Measurements from ENCODE around the gene GMFB. TPM values are rescaled to one million over a fixed set of nuclear protein-coding genes. Genes with fewer than 3 reads are reported as not detected.

The GMFB gene
- total RNA-seq: 100 to 1,000 TPM in 1 of 5 donors, 10 to 100 TPM in 3, 1 to 10 TPM in 1; 4.1 to 101 (median 31.0) TPM
- 10 to 100 TPM in 2 of 3 donors, 1 to 10 TPM in 1; 8.7 to 31.2 (median 27.4) TPM for polyA plus RNA-seq
- long read RNA-seq, donor 1, full-length matches to known transcripts: 3 of 3 reads
- long read RNA-seq, donor 1, partial matches to known transcripts: 0 of 3 reads
- long read RNA-seq, donor 1, other reads (novel, unspliced or antisense): 0 of 3 reads
- long read RNA-seq, donor 2, full-length matches to known transcripts: 2 of 2 reads
- long read RNA-seq, donor 2, partial matches to known transcripts: 0 of 2 reads
- long read RNA-seq, donor 2, other reads (novel, unspliced or antisense): 0 of 2 reads
- long read RNA-seq, donor 3, full-length matches to known transcripts: 3 of 3 reads
- long read RNA-seq, donor 3, partial matches to known transcripts: 0 of 3 reads
- long read RNA-seq, donor 3, other reads (novel, unspliced or antisense): 0 of 3 reads
- long read RNA-seq, donor 4: 0 reads
- long read RNA-seq, donor 5, full-length matches to known transcripts: 8 of 8 reads
- long read RNA-seq, donor 5, partial matches to known transcripts: 0 of 8 reads
- long read RNA-seq, donor 5, other reads (novel, unspliced or antisense): 0 of 8 reads
- long read RNA-seq, donor 6, full-length matches to known transcripts: 7 of 7 reads
- long read RNA-seq, donor 6, partial matches to known transcripts: 0 of 7 reads
- long read RNA-seq, donor 6, other reads (novel, unspliced or antisense): 0 of 7 reads
- long read RNA-seq, donor 7, full-length matches to known transcripts: 6 of 6 reads
- long read RNA-seq, donor 7, partial matches to known transcripts: 0 of 6 reads
- long read RNA-seq, donor 7, other reads (novel, unspliced or antisense): 0 of 6 reads
- long read RNA-seq, donor 8, full-length matches to known transcripts: 3 of 3 reads
- long read RNA-seq, donor 8, partial matches to known transcripts: 0 of 3 reads
- long read RNA-seq, donor 8, other reads (novel, unspliced or antisense): 0 of 3 reads
- long read RNA-seq, donor 9, full-length matches to known transcripts: 6 of 6 reads
- long read RNA-seq, donor 9, partial matches to known transcripts: 0 of 6 reads
- long read RNA-seq, donor 9, other reads (novel, unspliced or antisense): 0 of 6 reads
- long read RNA-seq, donor 10, full-length matches to known transcripts: 3 of 3 reads
- long read RNA-seq, donor 10, partial matches to known transcripts: 0 of 3 reads
- long read RNA-seq, donor 10, other reads (novel, unspliced or antisense): 0 of 3 reads

- H3K27me3 ChIP-seq: no peaks in the 10 kb centered on the region
- H3K36me3 ChIP-seq: no peaks in the 10 kb centered on the region
- peak in 3 of 7 experiments; percentile 26 to 73 (median 34) for TF ChIP-seq CTCF (IDR thresholded peaks at IDR 0.05)
- TF ChIP-seq EP300 (IDR thresholded peaks at IDR 0.05): no peak
- TF ChIP-seq POLR2AphosphoS5 (IDR thresholded peaks at IDR 0.05): peak; percentile 69 to 94 (median 92)
- peak; percentile 93 to 97 for DNase-seq
- peak within 1 kb of the TSS; percentile 67 to 92 (median 80) for H3K4me3 ChIP-seq
- intact Hi-C loops (cut with DNase I; ENCODE audit: low total_unique reads): no loop called here
- peaks cover 20 to 60% (median 42%) of the 10 kb centered on the region in 4 donors for H3K4me1 ChIP-seq
- H3K9me3 ChIP-seq: no peaks in the 10 kb centered on the region
- peak within 1 kb of the TSS; percentile 89 to 99 (median 96) for H3K27ac ChIP-seq
- 0 to 1% (median 0%) methylated on average over 32 to 51 of the region's 51 CpGs for WGBS, 5 donors
Observed at GRCh38 chr14:54488646-54489317, at the start of gene GMFB. TSS of gene GMFB (minus strand) at chr14:54488980. CDS start at chr14:54488927, 53 bp downstream.

- TF ChIP-seq POLR2AphosphoS5 (IDR thresholded peaks at IDR 0.05) (no peak), CTCF (IDR thresholded peaks at IDR 0.05) (no peak), EP300 (IDR thresholded peaks at IDR 0.05) (no peak), POLR2A (IDR thresholded peaks at IDR 0.05) (no peak)
- H3K27ac ChIP-seq: no peak overlapping the region
- intact Hi-C loops (cut with DNase I; ENCODE audit: low total_unique reads): no loop called here
- H3K4me1 ChIP-seq: peaks cover 0 to 10% (median 1%) of the 10 kb centered on the region in 4 donors
- no peaks in the 10 kb centered on the region for H3K9me3 ChIP-seq
- no peak for DNase-seq
- peaks cover 0 to 41% (median 25%) of the 10 kb centered on the region in 4 donors for H3K36me3 ChIP-seq
- 70 to 84% (median 81%) methylated on average over 3 of the region's 3 CpGs for WGBS, 5 donors
- no peak overlapping the region for H3K4me3 ChIP-seq
- no peaks in the 10 kb centered on the region for H3K27me3 ChIP-seq
Observed at GRCh38 chr14:54538055-54538454, 49.3 kb upstream of the GMFB start.

- H3K4me3 ChIP-seq: no peak overlapping the region
- intact Hi-C loops (cut with DNase I; ENCODE audit: low total_unique reads): no loop called here
- no peaks in the 10 kb centered on the region for H3K27me3 ChIP-seq
- DNase-seq: no peak
- TF ChIP-seq CTCF (IDR thresholded peaks at IDR 0.05) (no peak), POLR2AphosphoS5 (IDR thresholded peaks at IDR 0.05) (no peak), EP300 (IDR thresholded peaks at IDR 0.05) (no peak), POLR2A (IDR thresholded peaks at IDR 0.05) (no peak)
- no peaks in the 10 kb centered on the region for H3K9me3 ChIP-seq
- H3K4me1 ChIP-seq: peaks cover 0 to 10% (median 1%) of the 10 kb centered on the region in 4 donors
- peaks cover 0 to 41% (median 25%) of the 10 kb centered on the region in 4 donors for H3K36me3 ChIP-seq
- no peak overlapping the region for H3K27ac ChIP-seq
- WGBS, 5 donors: 24 to 64% (median 40%) methylated on average over 2 of the region's 2 CpGs
Observed at GRCh38 chr14:54537651-54538050, 48.9 kb upstream of the GMFB start.

Data from stomach (tissue), 19 donors.